HG03066 (cell line): Measurements from ENCODE around the gene RNU6-1.

Experiments
- ATAC-seq: cut with Tn5 transposase; IDR thresholded peaks from one replicate; pipeline ENCODE4 v1.9.1; 2021; ENCODE audit warnings: low read depth; ENCODE audit not compliant: unreplicated experiment

The RNU6-1 gene

GRCh38 chr15:67803996-67804843 is 35.6 kb downstream of the RNU6-1 start:
- ATAC-seq = no peak

GRCh38 chr15:67803299-67803698 is 36.5 kb downstream of the RNU6-1 start:
- no peak for ATAC-seq

- ATAC-seq = no peak
Measured at GRCh38 chr15:67801926-67802914, 37.6 kb downstream of the RNU6-1 start.

- ATAC-seq = no peak
Measured at GRCh38 chr15:67801142-67801541, 38.7 kb downstream of the RNU6-1 start.

- no peak for ATAC-seq
Measured at GRCh38 chr15:67799801-67800205, 40.0 kb downstream of the RNU6-1 start.

DNA sequence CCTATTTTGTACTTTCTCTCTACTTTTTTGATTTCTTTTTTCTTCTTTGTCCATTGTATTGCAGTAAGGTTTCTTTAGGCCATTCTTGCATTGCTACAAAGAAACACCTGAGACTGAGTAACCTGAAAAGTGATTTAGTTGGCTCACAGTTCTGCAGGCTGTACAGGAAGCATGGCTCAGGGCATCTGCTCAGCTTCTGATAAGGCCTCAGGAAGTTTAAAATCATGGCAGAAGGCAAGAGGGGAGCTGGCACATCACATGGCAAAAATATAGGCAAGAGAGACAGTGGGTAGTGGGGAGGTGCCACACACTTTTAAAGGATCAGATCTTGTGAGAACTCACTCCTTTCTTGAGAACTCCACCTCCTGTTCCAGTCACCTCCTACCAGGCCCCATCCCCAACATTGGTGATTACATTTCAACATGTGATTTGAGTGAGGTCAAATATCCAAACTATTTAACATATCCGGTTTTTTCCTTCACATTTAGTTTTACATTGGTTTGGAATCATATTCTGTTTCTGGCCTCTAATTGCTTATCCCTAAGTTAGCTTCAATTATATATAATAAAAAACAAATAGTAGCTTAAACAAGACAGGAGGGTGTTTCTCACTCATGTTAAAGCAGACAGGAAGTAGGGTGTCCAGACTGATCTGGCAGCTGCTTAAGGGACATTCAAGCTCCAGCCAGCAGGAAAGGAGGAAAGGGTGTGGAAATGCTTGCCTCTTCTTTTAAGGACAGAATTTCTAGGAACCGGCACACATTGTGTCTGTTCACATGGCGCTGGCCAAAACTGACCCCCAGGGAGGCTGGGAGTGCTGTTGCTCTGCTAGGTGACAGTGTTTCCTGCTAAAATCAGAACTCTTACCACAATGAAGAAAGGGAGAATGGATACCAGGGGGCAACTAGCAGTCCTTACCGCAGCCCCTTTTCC is 43.4 kb downstream of the RNU6-1 start:
- no peak for ATAC-seq

- no peak for ATAC-seq
Measured at GRCh38 chr15:67794832-67795574, 44.8 kb downstream of the RNU6-1 start.

- no peak for ATAC-seq
Measured at GRCh38 chr15:67792250-67792942, 47.4 kb downstream of the RNU6-1 start.

GRCh38 chr15:67790610-67791319 is 49.1 kb downstream of the RNU6-1 start:
- ATAC-seq = no peak
